GM23338 (cell line): ENCODE data around the gene RRH.

ENCODE experiments used
- CTCF ChIP-seq, 2 experiments: fragments of 200-600 bp in 1 of 2; sonication (generic) in 1 of 2; conservative IDR thresholded peaks; 2 replicates each; pipeline versions ENCODE4 v1.5.1 to v1.6.1; 2016 to 2017; ENCODE audit warnings: antibody characterized with exemption in 2 of 2, low read depth in 2 of 2, mild to moderate bottlenecking in 2 of 2, moderate library complexity in 1 of 2
- EZH2 ChIP-seq: fragments of 200-600 bp; sonication (generic); IDR thresholded peaks from one replicate; pipeline ENCODE4 v1.8.0; 2017; ENCODE audit warnings: antibody characterized with exemption, mild to moderate bottlenecking, low read depth; ENCODE audit not compliant: unreplicated experiment
- EZH2phosphoT487 ChIP-seq: fragments of 200-600 bp; sonication (generic); IDR thresholded peaks from one replicate; pipeline ENCODE4 v1.8.1; 2018; ENCODE audit warnings: antibody characterized with exemption; ENCODE audit not compliant: unreplicated experiment
- JUNB ChIP-seq: IDR thresholded peaks from one replicate; pipeline ENCODE4 v1.6.1; 2016; ENCODE audit warnings: antibody characterized with exemption; ENCODE audit not compliant: unreplicated experiment
- POLR2AphosphoS5 ChIP-seq: IDR thresholded peaks from 2 replicates; pipeline ENCODE4 v1.6.1; 2016; ENCODE audit warnings: antibody characterized with exemption, low read depth
- REST ChIP-seq: IDR thresholded peaks from one replicate; pipeline ENCODE4 v1.6.1; 2018; ENCODE audit warnings: antibody characterized with exemption; ENCODE audit not compliant: unreplicated experiment

DNA sequence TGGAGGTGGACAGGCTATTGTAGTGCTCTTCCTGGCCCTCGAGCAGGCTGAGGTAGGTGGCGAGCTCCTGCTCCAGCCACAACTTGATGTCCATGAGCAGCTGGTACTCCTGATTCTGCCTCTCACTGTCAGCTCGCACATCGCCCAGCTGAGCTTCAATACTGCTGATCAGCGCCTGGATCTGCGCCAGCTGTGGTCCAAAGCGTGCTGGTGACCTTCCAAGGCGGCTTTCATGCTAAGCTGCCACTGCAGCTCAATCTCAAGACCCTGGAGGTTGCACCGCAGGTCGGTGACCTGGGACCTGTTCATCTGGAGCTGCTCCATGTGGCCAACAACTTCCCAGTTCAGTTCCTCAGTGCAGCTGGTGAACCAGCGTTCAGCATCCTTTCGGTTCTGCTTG lies 51.3 kb downstream of the RRH start:
- TF ChIP-seq CTCF (conservative IDR thresholded peaks at IDR 0.05; ENCODE audit: low read depth in 2 of 2) (no peak), POLR2AphosphoS5 (no peak), EZH2 (no peak), EZH2phosphoT487 (no peak), JUNB (no peak), REST (no peak)
